Measurements from ENCODE around the gene INPP5F. TPM values are rescaled to one million over a fixed set of nuclear protein-coding genes. Genes with fewer than 3 reads are reported as not detected.

INPP5F gene
- total and polyA plus RNA-seq, 2 of the 13 experiments (the other 11 are each of a cell fraction or from before 2014, with no cell fraction given), result 12.5 to 15.7 TPM

DNA sequence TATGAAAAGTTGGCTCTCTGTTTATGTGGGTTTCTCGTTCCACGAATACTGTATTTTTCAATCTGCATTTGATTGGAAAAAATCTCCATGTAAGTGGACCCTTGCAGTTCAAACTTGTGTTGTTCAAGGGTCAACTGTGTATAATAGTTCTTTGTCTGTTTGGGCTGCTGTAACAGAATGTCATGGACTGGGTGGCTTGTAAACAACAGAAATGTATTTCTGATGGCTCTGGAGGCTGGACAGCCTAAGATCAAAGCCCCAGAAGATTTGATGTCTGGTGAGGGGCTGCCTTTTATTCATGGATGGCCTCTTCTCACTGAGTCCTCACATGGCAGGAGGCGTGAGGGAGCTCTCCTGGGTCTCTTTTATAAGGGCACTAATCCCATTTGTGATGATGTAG, 36.2 kb downstream of the INPP5F start (continued):
- TF ChIP-seq ATF2 (CRISPR knock-in tag; IDR thresholded peaks at IDR 0.05), result no peak
- no peak for TF ChIP-seq DNMT3B (CRISPR knock-in tag; conservative IDR thresholded peaks at IDR 0.05)
- no peak for TF ChIP-seq ZBTB46 (CRISPR knock-in tag; IDR thresholded peaks at IDR 0.05; ENCODE audit: borderline replicate concordance)
- TF ChIP-seq ZNF292 (CRISPR knock-in tag; IDR thresholded peaks at IDR 0.05; ENCODE audit: borderline replicate concordance, low read depth), result no peak
- no peak for TF ChIP-seq ZNF605 (CRISPR knock-in tag; IDR thresholded peaks at IDR 0.05)
- TF ChIP-seq, protein P1, sequence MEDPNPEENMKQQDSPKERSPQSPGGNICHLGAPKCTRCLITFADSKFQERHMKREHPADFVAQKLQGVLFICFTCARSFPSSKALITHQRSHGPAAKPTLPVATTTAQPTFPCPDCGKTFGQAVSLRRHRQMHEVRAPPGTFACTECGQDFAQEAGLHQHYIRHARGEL (CRISPR knock-in tag; IDR thresholded peaks at IDR 0.05), result no peak
- TF ChIP-seq MED1 (CRISPR knock-in tag; IDR thresholded peaks at IDR 0.05), result peak; percentile 32; the same call in 1 of the 2 replicates
- no peak for TF ChIP-seq FOSL2 (CRISPR knock-in tag; IDR thresholded peaks at IDR 0.05)
- no peak for TF ChIP-seq SIN3A (IDR thresholded peaks at IDR 0.05; ENCODE audit: borderline replicate concordance, low read depth, low read length)
- TF ChIP-seq CSRNP2 (CRISPR knock-in tag; conservative IDR thresholded peaks at IDR 0.05; ENCODE audit: low read depth), result no peak
- no peak for TF ChIP-seq ERF (CRISPR knock-in tag; IDR thresholded peaks at IDR 0.05)
- TF ChIP-seq NCOR1 (IDR thresholded peaks at IDR 0.05; ENCODE audit: borderline replicate concordance, low read length), result peak; percentile 53; the same call in 1 of the 2 replicates
- 0 out of 2 replicates have a peak, but pooled peaks have one; percentile 23 for TF ChIP-seq IKZF5 (CRISPR knock-in tag; IDR thresholded peaks at IDR 0.05)
- TF ChIP-seq ZNF841 (CRISPR knock-in tag; IDR thresholded peaks at IDR 0.05; ENCODE audit: borderline replicate concordance), result no peak
- TF ChIP-seq SRSF9 (IDR thresholded peaks at IDR 0.05; ENCODE audit: borderline replicate concordance, insufficient read depth, low read depth, low read length, poor library complexity, severe bottlenecking), result no peak
- TF ChIP-seq ZNF724P (CRISPR knock-in tag; IDR thresholded peaks at IDR 0.05; ENCODE audit: borderline replicate concordance), result no peak
- TF ChIP-seq ZNF777 (CRISPR knock-in tag; IDR thresholded peaks at IDR 0.05), result no peak
- TF ChIP-seq, protein P2, sequence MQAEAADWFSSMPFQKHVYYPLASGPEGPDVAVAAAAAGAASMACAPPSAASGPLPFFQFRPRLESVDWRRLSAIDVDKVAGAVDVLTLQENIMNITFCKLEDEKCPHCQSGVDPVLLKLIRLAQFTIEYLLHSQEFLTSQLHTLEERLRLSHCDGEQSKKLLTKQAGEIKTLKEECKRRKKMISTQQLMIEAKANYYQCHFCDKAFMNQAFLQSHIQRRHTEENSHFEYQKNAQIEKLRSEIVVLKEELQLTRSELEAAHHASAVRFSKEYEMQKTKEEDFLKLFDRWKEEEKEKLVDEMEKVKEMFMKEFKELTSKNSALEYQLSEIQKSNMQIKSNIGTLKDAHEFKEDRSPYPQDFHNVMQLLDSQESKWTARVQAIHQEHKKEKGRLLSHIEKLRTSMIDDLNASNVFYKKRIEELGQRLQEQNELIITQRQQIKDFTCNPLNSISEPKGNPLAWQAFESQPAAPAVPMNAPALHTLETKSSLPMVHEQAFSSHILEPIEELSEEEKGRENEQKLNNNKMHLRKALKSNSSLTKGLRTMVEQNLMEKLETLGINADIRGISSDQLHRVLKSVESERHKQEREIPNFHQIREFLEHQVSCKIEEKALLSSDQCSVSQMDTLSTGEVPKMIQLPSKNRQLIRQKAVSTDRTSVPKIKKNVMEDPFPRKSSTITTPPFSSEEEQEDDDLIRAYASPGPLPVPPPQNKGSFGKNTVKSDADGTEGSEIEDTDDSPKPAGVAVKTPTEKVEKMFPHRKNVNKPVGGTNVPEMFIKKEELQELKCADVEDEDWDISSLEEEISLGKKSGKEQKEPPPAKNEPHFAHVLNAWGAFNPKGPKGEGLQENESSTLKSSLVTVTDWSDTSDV (CRISPR knock-in tag; IDR thresholded peaks at IDR 0.05), result no peak
- TF ChIP-seq NFE2L1 (CRISPR knock-in tag; IDR thresholded peaks at IDR 0.05; ENCODE audit: borderline replicate concordance), result no peak
- TF ChIP-seq TOPORS (CRISPR knock-in tag; IDR thresholded peaks at IDR 0.05), result no peak
- TF ChIP-seq GPN1 (CRISPR knock-in tag; IDR thresholded peaks at IDR 0.05; ENCODE audit: borderline replicate concordance), result no peak
